Right lobe of liver (tissue), 6 donors: ENCODE measurements around the gene MEG3. TPM values are rescaled to one million over a fixed set of nuclear protein-coding genes. Genes with fewer than 3 reads are reported as not detected.

Source experiments
- ATAC-seq, 4 donors: fragments of 200-7000 bp; cut with Tn5 transposase; one replicate each; pipeline ENCODE4 v1.9.1; 2020; ENCODE audit warnings: mild to moderate bottlenecking in 4 of 4, moderate library complexity in 4 of 4
- DNase-seq, 3 donors: peaks; one replicate each; pipeline ENCODE4 v3.0.0-alpha.2; 2020
- H3K27ac ChIP-seq, 3 donors: fragments of 200-600 bp; one replicate each; pipeline ENCODE4 v1.8.0; 2022
- H3K27me3 ChIP-seq, 2 donors: fragments of 200-600 bp; one replicate each; pipeline ENCODE4 v1.8.0; 2022
- H3K36me3 ChIP-seq, 4 donors: fragments of 200-600 bp; sonication (generic) in 1 of 4; one replicate each; pipeline versions ENCODE4 v1.5.1 to v1.8.0; 2017 to 2022; ENCODE audit warnings: control low read depth in 1 of 4
- H3K4me1 ChIP-seq, 4 donors: fragments of 200-600 bp; sonication (generic) in 1 of 4; one replicate each; pipeline versions ENCODE4 v1.5.1 to v1.8.0; 2017 to 2022; ENCODE audit warnings: control low read depth in 1 of 4
- H3K4me3 ChIP-seq, 3 donors: fragments of 200-600 bp; one replicate each; pipeline ENCODE4 v1.8.0; 2022
- H3K9me3 ChIP-seq, 4 donors: fragments of 200-600 bp; sonication (generic) in 1 of 4; one replicate each; pipeline versions ENCODE4 v1.5.1 to v1.8.0; 2017 to 2022; ENCODE audit warnings: control low read depth in 1 of 4
- CTCF ChIP-seq, 4 donors: fragments of 200-600 bp in 3 of 4; fragments of 450-650 bp in 1 of 4; IDR thresholded peaks; one replicate each; pipeline versions ENCODE4 v1.5.1 to v1.8.0; 2016 to 2022; ENCODE audit warnings: antibody characterized with exemption in 4 of 4, mild to moderate bottlenecking in 2 of 4
- POLR2A ChIP-seq: fragments of 450-650 bp; IDR thresholded peaks from one replicate; pipeline ENCODE4 v1.6.1; 2017; ENCODE audit warnings: antibody characterized with exemption, mild to moderate bottlenecking
- whole genome bisulfite sequencing: methylation state at CpG from one replicate; pipeline ENCODE4 v1.1.6; 2018; ENCODE audit warnings: low coverage, low lambda C conversion rate; ENCODE audit not compliant: insufficient coverage; ENCODE audit errors: missing lambda C conversion rate; 5-methylcytosine and 5-hydroxymethylcytosine counted together
- intact Hi-C, 2 donors: fragments of 100-400 bp; cut with DNase I; formaldehyde crosslinking; loops; one replicate each; pipeline versions ENCODE4 v1.11.2 to v1.14.1; 2022
- total RNA-seq, 6 experiments: library from RNA; depleted of rRNA in 2 of 6; stranded (reverse); fragments of >200 nt in 2 of 6; fragmentation: NEBNext Ultra II Directional in 3 of 6; extraction: Animal tissue kit (Norgen Biotek cat#: 25700) in 3 of 6; gene quantifications; one replicate each; pipeline versions ENCODE4 v1.1.0 to v1.2.4, GENCODE V29; 2016 to 2023
- donor health status: DM: no; HTN: yes; CAD: no.
- donor health status: DM: no; HTN: no; CAD: no.
- donor health status: DM: no; HTN: no; CAD: no.
- donor health status: DM: no; HTN: yes; CAD: no.
- donor health status: DM: no; HTN: yes; CAD: no.

MEG3 gene
- total RNA-seq, 6 experiments from 2014 or later: 5.7 to 43.7 (median 23.9) TPM

- DNase-seq (peak in 1 of 3 donors; percentile 32), ATAC-seq (no peak)
- Histone ChIP-seq H3K4me3 (no peak overlapping the region), H3K4me1 (no peaks in the 10 kb centered on the region), H3K27ac (no peak overlapping the region), H3K9me3 (no peaks in the 10 kb centered on the region), H3K27me3 (no peaks in the 10 kb centered on the region), H3K36me3 (no peaks in the 10 kb centered on the region)
- TF ChIP-seq CTCF (IDR thresholded peaks at IDR 0.05) (no peak), POLR2A (no peak)
- 90% methylated on average over 8 of the region's 18 CpGs for WGBS
- intact Hi-C loops: loop anchor here (10.0 kb wide), 2 partner anchors 365 to 765 kb away; no protein-coding TSS in a partner anchor
Measured at GRCh38 chr14:100859781-100860180, 33.9 kb downstream of the MEG3 start.

GRCh38 chr14:100860556-100861187 is 34.8 kb downstream of the MEG3 start:
- WGBS: 60% methylated on average over 2 of the region's 19 CpGs
- peak in 1 of 3 donors; percentile 46 for DNase-seq
- TF ChIP-seq CTCF (IDR thresholded peaks at IDR 0.05) (no peak), POLR2A (no peak)
- intact Hi-C loops: no loop called here
- no peak overlapping the region for H3K27ac ChIP-seq
- no peaks in the 10 kb centered on the region for H3K4me1 ChIP-seq
- no peaks in the 10 kb centered on the region for H3K27me3 ChIP-seq
- no peak overlapping the region for H3K4me3 ChIP-seq
- H3K36me3 ChIP-seq: no peaks in the 10 kb centered on the region
- ATAC-seq: no peak
- no peaks in the 10 kb centered on the region for H3K9me3 ChIP-seq

GRCh38 chr14:100861188-100861936 is 35.4 kb downstream of the MEG3 start:
- no peak overlapping the region for H3K27ac ChIP-seq
- no peaks in the 10 kb centered on the region for H3K4me1 ChIP-seq
- ATAC-seq (no peak), DNase-seq (peak in 1 of 3 donors; percentile 52)
- no peaks in the 10 kb centered on the region for H3K36me3 ChIP-seq
- WGBS: 67% methylated on average over 2 of the region's 16 CpGs
- no peak overlapping the region for H3K4me3 ChIP-seq
- no peaks in the 10 kb centered on the region for H3K27me3 ChIP-seq
- intact Hi-C loops: no loop called here
- H3K9me3 ChIP-seq: no peaks in the 10 kb centered on the region
- TF ChIP-seq CTCF (IDR thresholded peaks at IDR 0.05) (no peak), POLR2A (no peak)

- intact Hi-C loops: no loop called here
- WGBS: 67% methylated on average over 2 of the region's 2 CpGs
- Histone ChIP-seq H3K4me1 (no peaks in the 10 kb centered on the region), H3K27ac (no peak overlapping the region), H3K27me3 (no peaks in the 10 kb centered on the region), H3K36me3 (no peaks in the 10 kb centered on the region), H3K9me3 (no peaks in the 10 kb centered on the region), H3K4me3 (no peak overlapping the region)
- no peak for ATAC-seq
- no peak for DNase-seq
- TF ChIP-seq POLR2A (no peak), CTCF (IDR thresholded peaks at IDR 0.05) (no peak)
Measured at GRCh38 chr14:100861937-100862247, 36.0 kb downstream of the MEG3 start.
